HEK293 (cell line): ENCODE results near the gene SMIM41.

Experiments
- CTCF ChIA-PET: fragments of 350-600 bp; formaldehyde crosslinking; extraction: SDS; loops from one replicate; lab custom pipeline; 2021; ENCODE audit warnings: antibody characterized with exemption; lab: Yijun Ruan, JAX
- POLR2A ChIA-PET: fragments of 300-600 bp; formaldehyde crosslinking; extraction: SDS; loops from one replicate; lab custom pipeline; 2020; ENCODE audit warnings: antibody characterized with exemption, inconsistent platforms; lab: Yijun Ruan, JAX
- H3K27ac ChIP-seq: fragments of 200-500 bp; sonication (Bioruptor generic); 2 replicates; pipeline ENCODE4 v1.5.1; 2014; ENCODE audit warnings: low read depth, low read length, control low read depth, inconsistent platforms; ENCODE audit errors: extremely low read depth
- H3K36me3 ChIP-seq, 2 experiments: fragments of 200-500 bp in 1 of 2; sonication (Bioruptor generic) in 1 of 2; 1 replicate in 1 of 2; 2 replicates in 1 of 2; pipeline ENCODE4 v1.5.1; 2014 to 2017; ENCODE audit warnings: inconsistent platforms in 2 of 2, low read length in 2 of 2; ENCODE audit not compliant: control insufficient read depth in 2 of 2, insufficient read depth in 1 of 2
- H3K4me1 ChIP-seq: fragments of 200-500 bp; sonication (Bioruptor generic); 2 replicates; pipeline ENCODE4 v1.5.1; 2014; ENCODE audit warnings: mild to moderate bottlenecking, low read length, inconsistent platforms; ENCODE audit not compliant: control insufficient read depth, insufficient read depth
- H3K4me3 ChIP-seq: 2 replicates; pipeline ENCODE4 v1.5.1; 2011; ENCODE audit warnings: low read depth, mild to moderate bottlenecking, control low read depth, low read length, moderate library complexity
- H3K9me3 ChIP-seq: fragments of 200-500 bp; sonication (Bioruptor generic); 2 replicates; pipeline ENCODE4 v1.5.1; 2014; ENCODE audit warnings: low read depth, low read length, inconsistent platforms; ENCODE audit not compliant: control insufficient read depth, insufficient read depth
- GLIS2 ChIP-seq: fragments of 450-650 bp; formaldehyde crosslinking; IDR thresholded peaks from 2 replicates; pipeline ENCODE4 v1.5.1; 2016; ENCODE audit warnings: missing biosample characterization, missing genetic modification characterization
- IKZF3 ChIP-seq: fragments of 450-650 bp; IDR thresholded peaks from 2 replicates; pipeline ENCODE4 v1.5.0; 2018; ENCODE audit warnings: missing biosample characterization, mild to moderate bottlenecking, missing genetic modification characterization, moderate library complexity
- KLF1 ChIP-seq: fragments of 450-650 bp; formaldehyde crosslinking; IDR thresholded peaks from 2 replicates; pipeline ENCODE4 v1.5.1; 2016; ENCODE audit warnings: missing biosample characterization, missing genetic modification characterization
- KLF8 ChIP-seq: fragments of 450-650 bp; formaldehyde crosslinking; IDR thresholded peaks from 2 replicates; pipeline ENCODE4 v1.5.1; 2016; ENCODE audit warnings: missing biosample characterization, missing genetic modification characterization
- OVOL3 ChIP-seq: fragments of 450-650 bp; formaldehyde crosslinking; IDR thresholded peaks from 2 replicates; pipeline ENCODE4 v1.5.1; 2016; ENCODE audit warnings: missing biosample characterization, missing genetic modification characterization
- SP7 ChIP-seq: fragments of 450-650 bp; formaldehyde crosslinking; IDR thresholded peaks from 2 replicates; pipeline ENCODE4 v1.5.1; 2016; ENCODE audit warnings: missing biosample characterization, missing genetic modification characterization
- ZBTB1 ChIP-seq: fragments of 450-650 bp; formaldehyde crosslinking; IDR thresholded peaks from 2 replicates; pipeline ENCODE4 v1.5.1; 2016; ENCODE audit warnings: missing biosample characterization, missing genetic modification characterization
- ZBTB21 ChIP-seq: fragments of 450-650 bp; formaldehyde crosslinking; IDR thresholded peaks from 2 replicates; pipeline ENCODE4 v1.5.1; 2017; ENCODE audit warnings: missing biosample characterization, missing genetic modification characterization
- ZFP69B ChIP-seq: fragments of 450-650 bp; formaldehyde crosslinking; IDR thresholded peaks from 2 replicates; pipeline ENCODE4 v1.5.1; 2016; ENCODE audit warnings: missing biosample characterization, missing genetic modification characterization
- ZIC2 ChIP-seq: fragments of 450-650 bp; formaldehyde crosslinking; IDR thresholded peaks from 2 replicates; pipeline ENCODE4 v1.5.1; 2016; ENCODE audit warnings: missing biosample characterization, missing genetic modification characterization
- ZNF112 ChIP-seq: fragments of 450-650 bp; formaldehyde crosslinking; IDR thresholded peaks from 2 replicates; pipeline ENCODE4 v1.5.0; 2017; ENCODE audit warnings: missing biosample characterization, missing genetic modification characterization
- ZNF555 ChIP-seq: fragments of 450-650 bp; formaldehyde crosslinking; conservative IDR thresholded peaks from 2 replicates; pipeline ENCODE4 v1.5.1; 2017; ENCODE audit warnings: missing biosample characterization, mild to moderate bottlenecking, missing genetic modification characterization, inconsistent platforms
- ZNF600 ChIP-seq: fragments of 450-650 bp; formaldehyde crosslinking; IDR thresholded peaks from 2 replicates; pipeline ENCODE4 v1.5.1; 2016; ENCODE audit warnings: missing biosample characterization, missing genetic modification characterization
- ZNF830 ChIP-seq: fragments of 450-650 bp; IDR thresholded peaks from 2 replicates; pipeline ENCODE4 v1.5.0; 2018; ENCODE audit warnings: missing biosample characterization, missing genetic modification characterization, low read depth, mild to moderate bottlenecking, moderate library complexity
- TF ChIP-seq, protein P1 (sequence below): fragments of 450-650 bp; formaldehyde crosslinking; IDR thresholded peaks from 2 replicates; pipeline ENCODE4 v1.5.1; 2017; ENCODE audit warnings: missing biosample characterization, missing genetic modification characterization
- TF ChIP-seq, protein P2 (sequence below): fragments of 450-650 bp; formaldehyde crosslinking; IDR thresholded peaks from 2 replicates; pipeline ENCODE4 v1.5.1; 2016; ENCODE audit warnings: missing biosample characterization, missing genetic modification characterization
- TF ChIP-seq, protein P3 (sequence below): fragments of 450-650 bp; formaldehyde crosslinking; IDR thresholded peaks from 2 replicates; pipeline ENCODE4 v1.5.1; 2016; ENCODE audit warnings: missing biosample characterization, missing genetic modification characterization
- TF ChIP-seq, protein P4 (sequence below): fragments of 450-650 bp; formaldehyde crosslinking; IDR thresholded peaks from 2 replicates; pipeline ENCODE4 v1.5.1; 2017; ENCODE audit warnings: missing biosample characterization, missing genetic modification characterization
- TF ChIP-seq, protein P5 (sequence below): fragments of 450-650 bp; formaldehyde crosslinking; IDR thresholded peaks from 2 replicates; pipeline ENCODE4; 2016; ENCODE audit warnings: missing biosample characterization, missing genetic modification characterization

SMIM41 gene

DNA sequence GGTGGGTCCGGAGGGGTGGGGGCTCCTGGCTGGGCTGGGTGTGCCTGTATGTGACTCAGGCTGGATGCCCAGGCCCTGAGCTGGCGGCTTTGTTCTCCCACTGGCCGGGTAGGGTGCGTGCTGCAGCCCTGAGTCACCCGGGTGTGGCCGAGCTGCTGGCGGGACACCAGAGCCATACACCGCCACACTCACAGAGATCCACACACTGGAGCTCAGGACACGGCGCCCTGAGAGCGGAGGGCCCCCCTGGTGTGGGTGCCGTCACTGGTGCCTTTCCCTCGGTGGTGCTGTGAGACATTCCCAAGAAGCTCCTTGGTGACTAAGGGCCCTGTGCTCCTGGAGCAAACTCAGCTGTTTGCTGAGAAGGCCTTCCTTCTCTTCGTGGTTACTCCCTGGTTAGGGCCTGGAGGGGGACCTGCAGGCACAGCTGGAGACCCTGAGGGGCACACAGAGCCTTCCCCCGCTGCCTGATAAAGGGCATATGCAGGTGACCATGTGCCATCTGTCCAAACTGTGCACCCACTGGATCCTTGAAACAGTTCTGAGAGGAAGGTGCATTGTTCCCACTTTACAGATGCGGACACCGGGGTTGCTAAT, 68.0 kb downstream of the SMIM41 start:
- ChIA-PET POLR2A (interaction anchor here (0.6 to 2.0 kb wide), 10 partner anchors 8 to 757 kb away, joined by 3 to 12 read pairs (median 4); partner anchors contain the start of genes KRT8 and KRT80), CTCF (interaction anchor here (0.5 to 5.8 kb wide), 21 partner anchors 8 to 833 kb away, joined by 3 to 88 read pairs (median 4); no protein-coding TSS in a partner anchor)
- TF ChIP-seq, protein P1, sequence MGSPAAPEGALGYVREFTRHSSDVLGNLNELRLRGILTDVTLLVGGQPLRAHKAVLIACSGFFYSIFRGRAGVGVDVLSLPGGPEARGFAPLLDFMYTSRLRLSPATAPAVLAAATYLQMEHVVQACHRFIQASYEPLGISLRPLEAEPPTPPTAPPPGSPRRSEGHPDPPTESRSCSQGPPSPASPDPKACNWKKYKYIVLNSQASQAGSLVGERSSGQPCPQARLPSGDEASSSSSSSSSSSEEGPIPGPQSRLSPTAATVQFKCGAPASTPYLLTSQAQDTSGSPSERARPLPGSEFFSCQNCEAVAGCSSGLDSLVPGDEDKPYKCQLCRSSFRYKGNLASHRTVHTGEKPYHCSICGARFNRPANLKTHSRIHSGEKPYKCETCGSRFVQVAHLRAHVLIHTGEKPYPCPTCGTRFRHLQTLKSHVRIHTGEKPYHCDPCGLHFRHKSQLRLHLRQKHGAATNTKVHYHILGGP = no peak
- TF ChIP-seq ZIC2 (tag by site-specific recombination) (peak; percentile 73), ZNF830 (no peak), OVOL3 (tag by site-specific recombination) (no peak), ZBTB1 (tag by site-specific recombination) (no peak), KLF1 (peak; percentile 96), ZNF112 (tag by site-specific recombination) (no peak), ZFP69B (tag by site-specific recombination) (no peak), IKZF3 (no peak), ZNF555 (tag by site-specific recombination) (no peak), KLF8 (tag by site-specific recombination) (peak; percentile 49; the same call in 1 of the 2 replicates), GLIS2 (peak; percentile 50), ZBTB21 (tag by site-specific recombination) (no peak), ZNF600 (tag by site-specific recombination) (peak; percentile 71), SP7 (peak; percentile 54; the same call in 1 of the 2 replicates)
- TF ChIP-seq, protein P2, sequence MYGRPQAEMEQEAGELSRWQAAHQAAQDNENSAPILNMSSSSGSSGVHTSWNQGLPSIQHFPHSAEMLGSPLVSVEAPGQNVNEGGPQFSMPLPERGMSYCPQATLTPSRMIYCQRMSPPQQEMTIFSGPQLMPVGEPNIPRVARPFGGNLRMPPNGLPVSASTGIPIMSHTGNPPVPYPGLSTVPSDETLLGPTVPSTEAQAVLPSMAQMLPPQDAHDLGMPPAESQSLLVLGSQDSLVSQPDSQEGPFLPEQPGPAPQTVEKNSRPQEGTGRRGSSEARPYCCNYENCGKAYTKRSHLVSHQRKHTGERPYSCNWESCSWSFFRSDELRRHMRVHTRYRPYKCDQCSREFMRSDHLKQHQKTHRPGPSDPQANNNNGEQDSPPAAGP (tag by site-specific recombination) = peak; percentile 93
- TF ChIP-seq, protein P3, sequence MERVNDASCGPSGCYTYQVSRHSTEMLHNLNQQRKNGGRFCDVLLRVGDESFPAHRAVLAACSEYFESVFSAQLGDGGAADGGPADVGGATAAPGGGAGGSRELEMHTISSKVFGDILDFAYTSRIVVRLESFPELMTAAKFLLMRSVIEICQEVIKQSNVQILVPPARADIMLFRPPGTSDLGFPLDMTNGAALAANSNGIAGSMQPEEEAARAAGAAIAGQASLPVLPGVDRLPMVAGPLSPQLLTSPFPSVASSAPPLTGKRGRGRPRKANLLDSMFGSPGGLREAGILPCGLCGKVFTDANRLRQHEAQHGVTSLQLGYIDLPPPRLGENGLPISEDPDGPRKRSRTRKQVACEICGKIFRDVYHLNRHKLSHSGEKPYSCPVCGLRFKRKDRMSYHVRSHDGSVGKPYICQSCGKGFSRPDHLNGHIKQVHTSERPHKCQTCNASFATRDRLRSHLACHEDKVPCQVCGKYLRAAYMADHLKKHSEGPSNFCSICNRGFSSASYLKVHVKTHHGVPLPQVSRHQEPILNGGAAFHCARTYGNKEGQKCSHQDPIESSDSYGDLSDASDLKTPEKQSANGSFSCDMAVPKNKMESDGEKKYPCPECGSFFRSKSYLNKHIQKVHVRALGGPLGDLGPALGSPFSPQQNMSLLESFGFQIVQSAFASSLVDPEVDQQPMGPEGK (tag by site-specific recombination) = 0 out of 2 replicates have a peak, but pooled peaks have one; percentile 18
- TF ChIP-seq, protein P4, sequence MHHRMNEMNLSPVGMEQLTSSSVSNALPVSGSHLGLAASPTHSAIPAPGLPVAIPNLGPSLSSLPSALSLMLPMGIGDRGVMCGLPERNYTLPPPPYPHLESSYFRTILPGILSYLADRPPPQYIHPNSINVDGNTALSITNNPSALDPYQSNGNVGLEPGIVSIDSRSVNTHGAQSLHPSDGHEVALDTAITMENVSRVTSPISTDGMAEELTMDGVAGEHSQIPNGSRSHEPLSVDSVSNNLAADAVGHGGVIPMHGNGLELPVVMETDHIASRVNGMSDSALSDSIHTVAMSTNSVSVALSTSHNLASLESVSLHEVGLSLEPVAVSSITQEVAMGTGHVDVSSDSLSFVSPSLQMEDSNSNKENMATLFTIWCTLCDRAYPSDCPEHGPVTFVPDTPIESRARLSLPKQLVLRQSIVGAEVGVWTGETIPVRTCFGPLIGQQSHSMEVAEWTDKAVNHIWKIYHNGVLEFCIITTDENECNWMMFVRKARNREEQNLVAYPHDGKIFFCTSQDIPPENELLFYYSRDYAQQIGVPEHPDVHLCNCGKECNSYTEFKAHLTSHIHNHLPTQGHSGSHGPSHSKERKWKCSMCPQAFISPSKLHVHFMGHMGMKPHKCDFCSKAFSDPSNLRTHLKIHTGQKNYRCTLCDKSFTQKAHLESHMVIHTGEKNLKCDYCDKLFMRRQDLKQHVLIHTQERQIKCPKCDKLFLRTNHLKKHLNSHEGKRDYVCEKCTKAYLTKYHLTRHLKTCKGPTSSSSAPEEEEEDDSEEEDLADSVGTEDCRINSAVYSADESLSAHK (tag by site-specific recombination) = 0 out of 2 replicates have a peak, but pooled peaks have one; percentile 41
- TF ChIP-seq, protein P5, sequence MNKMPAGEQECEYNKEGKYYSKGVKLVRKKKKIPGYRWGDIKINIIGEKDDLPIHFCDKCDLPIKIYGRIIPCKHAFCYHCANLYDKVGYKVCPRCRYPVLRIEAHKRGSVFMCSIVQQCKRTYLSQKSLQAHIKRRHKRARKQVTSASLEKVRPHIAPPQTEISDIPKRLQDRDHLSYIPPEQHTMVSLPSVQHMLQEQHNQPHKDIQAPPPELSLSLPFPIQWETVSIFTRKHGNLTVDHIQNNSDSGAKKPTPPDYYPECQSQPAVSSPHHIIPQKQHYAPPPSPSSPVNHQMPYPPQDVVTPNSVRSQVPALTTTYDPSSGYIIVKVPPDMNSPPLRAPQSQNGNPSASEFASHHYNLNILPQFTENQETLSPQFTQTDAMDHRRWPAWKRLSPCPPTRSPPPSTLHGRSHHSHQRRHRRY (tag by site-specific recombination) = no peak
- Histone ChIP-seq H3K36me3 (no peaks in the 10 kb centered on the region), H3K9me3 (no peaks in the 10 kb centered on the region), H3K27ac (no peak overlapping the region), H3K4me3 (no peak overlapping the region), H3K4me1 (no peaks in the 10 kb centered on the region; the same call in 1 of the 2 replicates)
